Upper lobe of left lung (tissue), 4 donors: ENCODE measurements around the gene RRP1B.

Experiments used
- CTCF ChIP-seq, 6 experiments: fragments of 450-650 bp in 4 of 6; fragments of 200-600 bp in 2 of 6; sonication (generic) in 2 of 6; IDR thresholded peaks; one replicate each; pipeline ENCODE4 v1.5.1; 2016 to 2019; ENCODE audit warnings: antibody characterized with exemption in 6 of 6
- EP300 ChIP-seq, 4 donors: sonication (generic); formaldehyde crosslinking; IDR thresholded peaks; one replicate each; pipeline ENCODE4 v1.5.1; 2017; ENCODE audit warnings: antibody characterized with exemption in 4 of 4, control low read depth in 2 of 4
- POLR2A ChIP-seq, 4 donors: fragments of 450-650 bp; IDR thresholded peaks; one replicate each; pipeline ENCODE4 v1.5.1; 2016 to 2017; ENCODE audit warnings: antibody characterized with exemption in 4 of 4, mild to moderate bottlenecking in 2 of 4
- POLR2AphosphoS5 ChIP-seq, 2 donors: sonication (generic); formaldehyde crosslinking; IDR thresholded peaks; one replicate each; pipeline ENCODE4 v1.5.1; 2017; ENCODE audit warnings: antibody characterized with exemption in 2 of 2

GRCh38 chr21:43686811-43687565 lies 27.6 kb downstream of the RRP1B start:
- TF ChIP-seq CTCF (IDR thresholded peaks at IDR 0.05) (no peak), POLR2A (IDR thresholded peaks at IDR 0.05) (no peak), EP300 (IDR thresholded peaks at IDR 0.05) (no peak), POLR2AphosphoS5 (IDR thresholded peaks at IDR 0.05) (no peak)
